Measurements from ENCODE around the gene BRF1.
A peak's percentile ranks its signal among the peaks of the same experiment; 100 is the strongest.

DNA sequence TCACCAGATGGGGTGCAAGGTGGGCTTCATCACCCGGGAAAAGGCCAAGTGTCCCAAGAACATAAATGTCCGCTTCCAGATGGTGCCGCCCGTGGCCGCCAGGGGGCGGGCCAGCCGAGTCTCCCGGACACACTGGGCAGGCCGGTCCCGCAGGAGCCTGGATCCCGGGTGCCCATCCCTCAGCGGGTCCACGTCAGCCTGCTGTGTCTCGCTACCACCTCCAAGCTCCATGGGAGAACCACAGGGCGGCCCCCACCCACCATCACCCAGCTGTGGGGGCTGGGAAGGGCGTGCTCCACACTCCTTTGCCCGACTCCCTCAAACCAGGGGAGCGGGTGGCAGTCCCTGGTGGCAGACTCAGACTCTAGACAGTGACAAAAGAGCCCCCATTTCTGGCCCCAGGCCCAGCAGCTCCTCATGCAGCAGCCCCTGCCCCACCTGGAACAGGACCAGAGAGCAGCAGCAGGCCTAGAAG, 97.7 kb downstream of the BRF1 start:
- TF ChIP-seq EP300 (IDR thresholded peaks at IDR 0.05; ENCODE audit: borderline replicate concordance) (no peak), MAX (IDR thresholded peaks at IDR 0.05) (no peak; the same call in 1 of the 2 replicates), TEAD4 (IDR thresholded peaks at IDR 0.05) (no peak), CREB1 (IDR thresholded peaks at IDR 0.05; ENCODE audit: low read depth) (no peak), CEBPB (IDR thresholded peaks at IDR 0.05) (no peak), YY1 (IDR thresholded peaks at IDR 0.05; ENCODE audit: low read depth) (peak; percentile 56; the same call in 1 of the 2 replicates), ZBTB7A (IDR thresholded peaks at IDR 0.05; ENCODE audit: low read depth) (no peak), RAD21 (IDR thresholded peaks at IDR 0.05; ENCODE audit: low read depth) (peak; percentile 66), USF1 (IDR thresholded peaks at IDR 0.05) (no peak), TAF1 (IDR thresholded peaks at IDR 0.05; ENCODE audit: low read depth) (no peak)
- TF ChIP-seq, protein P1, sequence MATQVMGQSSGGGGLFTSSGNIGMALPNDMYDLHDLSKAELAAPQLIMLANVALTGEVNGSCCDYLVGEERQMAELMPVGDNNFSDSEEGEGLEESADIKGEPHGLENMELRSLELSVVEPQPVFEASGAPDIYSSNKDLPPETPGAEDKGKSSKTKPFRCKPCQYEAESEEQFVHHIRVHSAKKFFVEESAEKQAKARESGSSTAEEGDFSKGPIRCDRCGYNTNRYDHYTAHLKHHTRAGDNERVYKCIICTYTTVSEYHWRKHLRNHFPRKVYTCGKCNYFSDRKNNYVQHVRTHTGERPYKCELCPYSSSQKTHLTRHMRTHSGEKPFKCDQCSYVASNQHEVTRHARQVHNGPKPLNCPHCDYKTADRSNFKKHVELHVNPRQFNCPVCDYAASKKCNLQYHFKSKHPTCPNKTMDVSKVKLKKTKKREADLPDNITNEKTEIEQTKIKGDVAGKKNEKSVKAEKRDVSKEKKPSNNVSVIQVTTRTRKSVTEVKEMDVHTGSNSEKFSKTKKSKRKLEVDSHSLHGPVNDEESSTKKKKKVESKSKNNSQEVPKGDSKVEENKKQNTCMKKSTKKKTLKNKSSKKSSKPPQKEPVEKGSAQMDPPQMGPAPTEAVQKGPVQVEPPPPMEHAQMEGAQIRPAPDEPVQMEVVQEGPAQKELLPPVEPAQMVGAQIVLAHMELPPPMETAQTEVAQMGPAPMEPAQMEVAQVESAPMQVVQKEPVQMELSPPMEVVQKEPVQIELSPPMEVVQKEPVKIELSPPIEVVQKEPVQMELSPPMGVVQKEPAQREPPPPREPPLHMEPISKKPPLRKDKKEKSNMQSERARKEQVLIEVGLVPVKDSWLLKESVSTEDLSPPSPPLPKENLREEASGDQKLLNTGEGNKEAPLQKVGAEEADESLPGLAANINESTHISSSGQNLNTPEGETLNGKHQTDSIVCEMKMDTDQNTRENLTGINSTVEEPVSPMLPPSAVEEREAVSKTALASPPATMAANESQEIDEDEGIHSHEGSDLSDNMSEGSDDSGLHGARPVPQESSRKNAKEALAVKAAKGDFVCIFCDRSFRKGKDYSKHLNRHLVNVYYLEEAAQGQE (IDR thresholded peaks at IDR 0.05; ENCODE audit: low read depth) = no peak

Measured in Ishikawa (cell line).